Astrocyte of the cerebellum (primary cell): ENCODE results near the gene COL7A1.

Experiments
- DNase-seq: peaks from one replicate; pipeline ENCODE4 v3.0.0-alpha.2; 2011; ENCODE audit warnings: low read depth
- H3K4me3 ChIP-seq: 2 replicates; pipeline ENCODE4 v1.5.1; 2011; ENCODE audit warnings: mild to moderate bottlenecking, low read depth, low read length, moderate library complexity
- CTCF ChIP-seq: IDR thresholded peaks from 2 replicates; pipeline ENCODE4 v1.5.1; 2012; ENCODE audit warnings: low read length, low read depth, moderate library complexity, mild to moderate bottlenecking; ENCODE audit errors: missing control alignments
- in situ Hi-C: cut with HindIII; loops from 2 replicates; pipeline ENCODE4 v1.10.0; 2017; ENCODE audit warnings: low sequenced_read_pairs

The COL7A1 gene

GRCh38 chr3:48597408-48597800, 2.3 kb upstream of the COL7A1 start:
- in situ Hi-C loops, result no loop called here
- TF ChIP-seq CTCF, result no peak
- no peak for DNase-seq
- H3K4me3 ChIP-seq, result no peak overlapping the region

- no peak for TF ChIP-seq CTCF
- no peak overlapping the region for H3K4me3 ChIP-seq
- in situ Hi-C loops, result no loop called here
- DNase-seq, result no peak
These were observed 1.7 kb upstream of the COL7A1 start for GRCh38 chr3:48596676-48597407.

GRCh38 chr3:48596157-48596556, 1.0 kb upstream of the COL7A1 start:
- no peak overlapping the region for H3K4me3 ChIP-seq
- DNase-seq, result no peak

GRCh38 chr3:48595526-48596121, 495 bp upstream of the COL7A1 start:
- peak; percentile 15 for DNase-seq
- no peak for TF ChIP-seq CTCF
- H3K4me3 ChIP-seq, result peak overlapping the region; percentile 35
- in situ Hi-C loops, result no loop called here

More at GRCh38 chr3:48596157-48596556, 1.0 kb upstream of the COL7A1 start:
- in situ Hi-C loops, result no loop called here
- TF ChIP-seq CTCF, result no peak

- DNase-seq, result no peak
- peak overlapping the region; percentile 35 for H3K4me3 ChIP-seq
- in situ Hi-C loops, result no loop called here
- TF ChIP-seq CTCF, result no peak
These were observed 596 bp downstream of the COL7A1 start for GRCh38 chr3:48594417-48595049.

GRCh38 chr3:48593337-48593736, 1.8 kb downstream of the COL7A1 start:
- no peak for TF ChIP-seq CTCF
- DNase-seq, result no peak
- H3K4me3 ChIP-seq, result no peak overlapping the region
- in situ Hi-C loops, result no loop called here
